Activated naive CD4-positive, alpha-beta T cell treated with anti-CD3 and anti-CD28 coated beads, Interleukin-2, amount 50 U/mL, for 72 hours (primary cell): ENCODE measurements around the gene CALCR. TPM values are rescaled to one million over a fixed set of nuclear protein-coding genes. Genes with fewer than 3 reads are reported as not detected.

Experiments used
- ATAC-seq, 2 donors: fragments of 150-1000 bp; cut with Tn5 transposase; 2 replicates each; pipeline ENCODE4 v1.10.0; 2021; ENCODE audit warnings: mild to moderate bottlenecking in 2 of 2, moderate library complexity in 2 of 2
- DNase-seq, 2 donors: peaks; one replicate each; pipeline ENCODE4 v3.0.0; 2021 to 2022; ENCODE audit warnings: low spot score in 2 of 2
- H3K27ac Mint-ChIP-seq, 2 donors: one replicate each; pipeline ENCODE4 v1.8.0; 2022; ENCODE audit warnings: mild to moderate bottlenecking in 2 of 2, mixed read lengths in 2 of 2
- H3K36me3 Mint-ChIP-seq, 2 donors: one replicate each; pipeline ENCODE4 v1.8.0; 2022; ENCODE audit warnings: mixed read lengths in 2 of 2
- H3K9me3 Mint-ChIP-seq, 2 donors: one replicate each; pipeline ENCODE4 v1.8.0; 2022; ENCODE audit warnings: mixed read lengths in 2 of 2
- total RNA-seq, 2 donors: library from RNA; stranded (reverse); gene quantifications; one replicate each; pipeline ENCODE4 v1.2.3, GENCODE V29; 2022

CALCR gene
- total RNA-seq, 2 donors from 2014 or later: not detected

GRCh38 chr7:93574269-93574645 lies 267 bp downstream of the CALCR start:
- Mint-ChIP-seq H3K9me3 (no peaks in the 10 kb centered on the region), H3K36me3 (no peaks in the 10 kb centered on the region), H3K27ac (no peak overlapping the region)
- no peak for ATAC-seq
- DNase-seq: no peak

- no peak overlapping the region for H3K27ac Mint-ChIP-seq
- H3K9me3 Mint-ChIP-seq: no peaks in the 10 kb centered on the region
- ATAC-seq (no peak), DNase-seq (no peak)
- H3K36me3 Mint-ChIP-seq: no peaks in the 10 kb centered on the region
Observed at GRCh38 chr7:93569189-93569588, 5.3 kb downstream of the CALCR start.

- Mint-ChIP-seq H3K9me3 (no peaks in the 10 kb centered on the region), H3K36me3 (no peaks in the 10 kb centered on the region), H3K27ac (no peak overlapping the region)
- ATAC-seq: no peak
- DNase-seq: no peak
Observed at GRCh38 chr7:93566876-93567275, 7.6 kb downstream of the CALCR start.

GRCh38 chr7:93563584-93563983 lies 10.9 kb downstream of the CALCR start:
- Mint-ChIP-seq H3K27ac (no peak overlapping the region), H3K9me3 (no peaks in the 10 kb centered on the region), H3K36me3 (no peaks in the 10 kb centered on the region)
- DNase-seq: no peak
- ATAC-seq: no peak

GRCh38 chr7:93562936-93563335 lies 11.6 kb downstream of the CALCR start:
- Mint-ChIP-seq H3K36me3 (no peaks in the 10 kb centered on the region), H3K9me3 (no peaks in the 10 kb centered on the region), H3K27ac (no peak overlapping the region)
- DNase-seq (no peak), ATAC-seq (no peak)

- ATAC-seq (no peak), DNase-seq (no peak)
- Mint-ChIP-seq H3K9me3 (no peaks in the 10 kb centered on the region), H3K36me3 (no peaks in the 10 kb centered on the region), H3K27ac (no peak overlapping the region)
Observed at GRCh38 chr7:93562106-93562505, 12.4 kb downstream of the CALCR start.

- Mint-ChIP-seq H3K9me3 (no peaks in the 10 kb centered on the region), H3K36me3 (no peaks in the 10 kb centered on the region), H3K27ac (no peak overlapping the region)
- ATAC-seq (no peak), DNase-seq (no peak)
Observed at GRCh38 chr7:93559639-93560491, 14.7 kb downstream of the CALCR start.

- DNase-seq (no peak), ATAC-seq (no peak)
- no peaks in the 10 kb centered on the region for H3K9me3 Mint-ChIP-seq
- no peaks in the 10 kb centered on the region for H3K36me3 Mint-ChIP-seq
- H3K27ac Mint-ChIP-seq: no peak overlapping the region
Observed at GRCh38 chr7:93558705-93559614, 15.6 kb downstream of the CALCR start.

GRCh38 chr7:93551931-93552330 lies 22.6 kb downstream of the CALCR start:
- Mint-ChIP-seq H3K27ac (no peak overlapping the region), H3K36me3 (no peaks in the 10 kb centered on the region), H3K9me3 (no peaks in the 10 kb centered on the region)
- ATAC-seq: no peak
- no peak for DNase-seq

- Mint-ChIP-seq H3K9me3 (no peaks in the 10 kb centered on the region), H3K27ac (no peak overlapping the region), H3K36me3 (no peaks in the 10 kb centered on the region)
- DNase-seq: no peak
- ATAC-seq: no peak
Observed at GRCh38 chr7:93551063-93551895, 23.2 kb downstream of the CALCR start.

GRCh38 chr7:93547716-93548115 lies 26.8 kb downstream of the CALCR start:
- Mint-ChIP-seq H3K27ac (no peak overlapping the region), H3K9me3 (no peaks in the 10 kb centered on the region), H3K36me3 (no peaks in the 10 kb centered on the region)
- DNase-seq (no peak), ATAC-seq (no peak)

GRCh38 chr7:93544691-93545090 lies 29.8 kb downstream of the CALCR start:
- Mint-ChIP-seq H3K36me3 (no peaks in the 10 kb centered on the region), H3K27ac (no peak overlapping the region), H3K9me3 (no peaks in the 10 kb centered on the region)
- no peak for ATAC-seq
- no peak for DNase-seq

- H3K36me3 Mint-ChIP-seq: no peaks in the 10 kb centered on the region
- DNase-seq (no peak), ATAC-seq (no peak)
- no peaks in the 10 kb centered on the region for H3K9me3 Mint-ChIP-seq
- H3K27ac Mint-ChIP-seq: no peak overlapping the region
Observed at GRCh38 chr7:93538061-93538460, 36.5 kb downstream of the CALCR start.

- Mint-ChIP-seq H3K36me3 (no peaks in the 10 kb centered on the region), H3K9me3 (no peaks in the 10 kb centered on the region), H3K27ac (no peak overlapping the region)
- no peak for ATAC-seq
- no peak for DNase-seq
Observed at GRCh38 chr7:93535616-93536015, 38.9 kb downstream of the CALCR start.

GRCh38 chr7:93530701-93531100 lies 43.8 kb downstream of the CALCR start:
- ATAC-seq (no peak), DNase-seq (no peak)
- Mint-ChIP-seq H3K27ac (no peak overlapping the region), H3K9me3 (no peaks in the 10 kb centered on the region), H3K36me3 (no peaks in the 10 kb centered on the region)

GRCh38 chr7:93516834-93517233 lies 57.7 kb downstream of the CALCR start:
- Mint-ChIP-seq H3K27ac (no peak overlapping the region), H3K9me3 (no peaks in the 10 kb centered on the region), H3K36me3 (no peaks in the 10 kb centered on the region)
- DNase-seq (no peak), ATAC-seq (no peak)

GRCh38 chr7:93515144-93515543 lies 59.4 kb downstream of the CALCR start:
- no peak for DNase-seq
- no peaks in the 10 kb centered on the region for H3K9me3 Mint-ChIP-seq
- H3K27ac Mint-ChIP-seq: no peak overlapping the region
- H3K36me3 Mint-ChIP-seq: no peaks in the 10 kb centered on the region
- no peak for ATAC-seq
